ENCODE results near the gene GABBR1.

Gene GABBR1

GRCh38 chr6:29524044-29524443 is 108.9 kb downstream of the GABBR1 start:
- no peak for DNase-seq

- no peak for DNase-seq
Measured at GRCh38 chr6:29522227-29522626, 110.8 kb downstream of the GABBR1 start.

GRCh38 chr6:29521006-29521680 is 111.8 kb downstream of the GABBR1 start:
- DNase-seq = no peak

- no peak for DNase-seq
Measured at GRCh38 chr6:29520232-29520631, 112.8 kb downstream of the GABBR1 start.

GRCh38 chr6:29519291-29520010 is 113.5 kb downstream of the GABBR1 start:
- DNase-seq = no peak

GRCh38 chr6:29517728-29518440 is 115.1 kb downstream of the GABBR1 start:
- DNase-seq = no peak

- DNase-seq = no peak
Measured at GRCh38 chr6:29517245-29517644, 115.7 kb downstream of the GABBR1 start.

- DNase-seq = peak; percentile 50
Measured at GRCh38 chr6:29516108-29516507, 116.9 kb downstream of the GABBR1 start.

- no peak for DNase-seq
Measured at GRCh38 chr6:29510746-29511300, 122.2 kb downstream of the GABBR1 start.

- no peak for DNase-seq
Measured at GRCh38 chr6:29510202-29510601, 122.8 kb downstream of the GABBR1 start.
